GM18505 (cell line): ENCODE results near the gene IL17F.
A peak's percentile ranks its signal among the peaks of the same experiment; 100 is the strongest.
"Not testable (repeated sequence)": the region's sequence is repeated elsewhere in the genome, so short reads cannot be mapped to it uniquely, and the experiment has no call there.

Source experiments
- ATAC-seq: cut with Tn5 transposase; IDR thresholded peaks from one replicate; pipeline ENCODE4 v1.9.1; 2021; ENCODE audit not compliant: unreplicated experiment
- POLR2A ChIP-seq: IDR thresholded peaks from 4 replicates; pipeline ENCODE4 v1.6.1; 2011; ENCODE audit warnings: borderline replicate concordance; ENCODE audit not compliant: insufficient read depth, insufficient read length; ENCODE audit errors: extremely low read depth

The IL17F gene

DNA sequence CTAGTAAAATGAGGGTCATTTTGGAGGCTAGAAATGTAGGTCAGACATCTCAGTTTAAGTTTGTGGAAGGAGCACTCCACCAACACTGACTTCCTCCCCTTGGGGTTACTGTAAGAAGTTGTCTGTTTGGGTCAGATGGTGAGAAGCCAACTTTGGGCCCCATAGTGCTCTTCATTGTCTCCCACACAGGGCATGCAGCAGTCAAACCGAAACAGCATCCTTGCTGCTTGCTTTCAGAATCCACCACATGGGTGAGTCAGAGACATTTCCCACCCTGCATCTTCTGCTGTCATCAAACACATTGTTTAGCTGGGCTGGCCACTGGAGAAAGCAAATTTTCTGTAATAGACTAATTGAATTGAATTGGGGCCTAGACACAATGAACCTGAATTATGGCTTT is 16.8 kb downstream of the IL17F start:
- peak; percentile 100 for ATAC-seq
- no peak for TF ChIP-seq POLR2A

DNA sequence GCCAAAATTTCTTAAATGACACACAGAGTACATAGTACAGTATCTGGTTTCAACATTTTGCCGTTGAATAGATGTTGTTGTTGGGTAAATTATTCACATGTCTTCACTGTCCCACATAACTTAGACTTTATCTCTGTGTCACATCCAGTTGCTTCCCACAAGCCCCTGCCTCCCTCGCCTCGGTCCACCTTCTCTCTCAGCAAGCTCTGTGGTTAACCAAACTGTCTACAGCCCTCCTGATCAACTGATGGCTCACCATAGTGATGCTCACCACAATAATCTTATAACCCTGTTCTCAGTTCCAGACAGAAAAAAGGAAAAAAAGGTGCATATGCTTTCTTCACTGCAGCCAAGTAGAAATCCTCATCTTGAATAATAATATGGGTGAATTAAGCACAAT is 23.0 kb downstream of the IL17F start:
- TF ChIP-seq POLR2A, result no peak
- ATAC-seq, result peak; percentile 67

DNA sequence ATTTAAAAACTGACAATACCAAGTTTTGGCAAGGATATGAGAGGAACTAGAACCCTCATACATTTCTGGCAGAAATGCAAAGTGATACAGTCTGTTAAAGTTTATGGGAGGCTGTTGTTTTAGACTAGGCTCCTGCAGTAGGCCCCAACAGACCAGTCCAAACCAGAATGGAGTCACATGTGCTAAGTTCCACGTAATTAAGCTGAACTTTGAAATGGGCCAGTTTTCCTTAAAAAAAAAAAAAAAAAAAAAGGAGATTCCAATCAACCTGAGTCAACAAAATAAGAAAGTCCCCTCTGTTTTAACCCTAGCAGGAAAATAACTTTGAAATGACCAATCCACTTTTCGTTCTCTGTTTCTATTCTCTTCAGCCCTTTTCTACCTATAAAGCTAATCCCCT is 26.5 kb downstream of the IL17F start:
- ATAC-seq, result no peak
- TF ChIP-seq POLR2A, result no peak

DNA sequence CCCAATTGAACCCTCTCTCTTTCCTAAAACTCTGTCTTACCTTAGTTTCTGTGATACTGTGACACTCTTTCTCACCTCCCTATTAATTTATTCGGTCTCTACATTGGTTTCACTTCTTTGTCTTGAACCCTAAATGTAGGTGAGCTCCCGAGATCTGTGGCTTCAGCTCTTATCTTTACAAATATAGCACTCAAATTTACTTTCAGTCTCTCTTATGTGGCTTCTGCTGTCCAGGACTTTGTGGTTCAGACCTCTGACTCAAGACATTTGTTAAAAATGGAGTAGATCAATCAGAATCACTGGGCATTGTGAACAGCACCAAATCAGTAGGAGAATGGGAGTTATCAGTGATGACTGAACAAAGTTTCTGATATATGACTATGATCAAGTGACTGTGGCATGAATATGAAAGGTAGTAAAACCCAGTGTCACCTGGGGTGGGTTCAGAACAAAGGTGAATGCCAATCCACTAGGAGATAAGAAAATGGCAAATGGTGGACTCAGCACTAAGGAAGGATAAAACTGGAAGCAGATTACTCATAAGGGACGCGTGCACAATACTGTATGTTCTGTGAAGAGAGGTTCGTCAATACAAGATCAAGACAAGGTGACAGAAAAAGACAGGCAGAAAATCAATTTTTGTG is 27.2 kb downstream of the IL17F start:
- no peak for ATAC-seq
- TF ChIP-seq POLR2A, result no peak

DNA sequence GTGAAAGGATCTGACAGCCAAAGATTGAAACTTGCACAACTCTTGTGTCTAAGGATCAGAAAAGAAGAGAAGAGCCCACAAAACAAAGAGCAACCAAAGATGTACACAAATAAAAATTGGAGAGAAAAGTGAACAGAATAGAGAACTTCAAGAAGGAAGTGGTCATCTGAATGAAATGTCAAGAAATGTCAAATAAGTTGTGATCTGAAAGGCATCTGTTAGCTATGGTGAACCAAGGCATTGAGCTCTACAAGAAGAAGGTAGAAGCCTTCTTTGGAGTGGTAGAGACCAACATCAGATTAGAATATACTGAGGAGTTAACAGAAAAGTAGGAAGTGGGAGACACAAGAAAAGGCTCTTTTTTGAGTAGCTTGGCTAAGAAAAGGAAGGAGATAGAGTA is 28.5 kb downstream of the IL17F start:
- no peak for TF ChIP-seq POLR2A
- ATAC-seq, result no peak

DNA sequence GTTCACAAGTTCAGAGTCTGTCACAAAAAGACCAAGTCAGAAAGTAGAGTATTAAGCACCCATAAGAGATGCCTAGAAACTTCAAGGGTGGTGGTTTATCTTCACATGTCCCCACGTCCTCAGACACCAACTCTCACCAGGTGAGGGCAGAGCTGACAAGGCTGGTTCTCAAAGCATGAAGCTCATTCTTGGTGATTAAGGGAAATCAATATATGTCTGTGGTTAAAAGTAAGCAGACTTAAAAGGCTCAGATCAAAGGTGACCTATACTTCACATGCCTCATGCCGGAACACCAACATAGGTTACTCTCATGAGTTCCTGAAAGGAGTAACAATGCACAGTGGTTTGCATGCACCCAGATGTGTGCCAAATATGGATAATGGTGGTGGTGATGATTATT is 31.2 kb downstream of the IL17F start:
- no peak for ATAC-seq
- TF ChIP-seq POLR2A, result no peak

DNA sequence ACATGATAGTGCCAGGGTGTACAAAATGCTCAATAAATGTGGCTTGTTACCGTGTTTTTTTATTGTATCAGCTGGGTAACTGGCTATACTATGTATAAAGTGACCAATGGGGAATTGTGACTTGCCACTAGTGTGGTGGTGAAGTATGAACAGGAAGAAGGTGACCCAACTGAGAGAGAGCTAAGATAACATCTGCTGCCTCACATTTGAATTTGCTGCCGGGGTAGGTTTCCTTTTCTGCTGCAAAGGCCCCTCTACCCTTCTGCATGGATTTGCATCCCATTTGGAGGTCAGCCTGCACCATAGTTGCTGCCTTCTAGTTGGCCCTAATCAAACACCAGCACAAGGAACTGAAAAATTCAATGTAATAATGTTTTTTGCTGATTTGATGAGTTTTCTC is 34.1 kb downstream of the IL17F start:
- no peak for TF ChIP-seq POLR2A
- peak; percentile 70 for ATAC-seq

DNA sequence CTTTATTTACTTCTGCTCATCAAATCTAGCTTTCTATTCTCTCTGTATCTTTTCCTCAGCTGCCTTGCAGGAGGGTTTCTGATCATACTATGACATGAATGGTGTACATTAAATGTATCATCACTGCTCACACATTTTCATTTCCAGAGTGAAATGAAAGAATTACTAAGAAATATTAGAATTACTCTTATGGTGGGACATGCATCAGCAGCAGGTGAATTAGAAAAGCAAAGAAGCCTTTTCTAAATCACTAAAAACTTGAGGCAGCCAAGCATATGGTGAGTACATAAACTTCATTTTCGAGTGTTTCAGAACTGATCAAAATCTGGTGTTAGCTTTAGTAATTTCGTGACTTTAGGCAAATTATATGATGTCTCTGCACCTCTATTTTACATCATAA is 34.5 kb downstream of the IL17F start:
- peak; percentile 33 for ATAC-seq
- TF ChIP-seq POLR2A, result no peak

DNA sequence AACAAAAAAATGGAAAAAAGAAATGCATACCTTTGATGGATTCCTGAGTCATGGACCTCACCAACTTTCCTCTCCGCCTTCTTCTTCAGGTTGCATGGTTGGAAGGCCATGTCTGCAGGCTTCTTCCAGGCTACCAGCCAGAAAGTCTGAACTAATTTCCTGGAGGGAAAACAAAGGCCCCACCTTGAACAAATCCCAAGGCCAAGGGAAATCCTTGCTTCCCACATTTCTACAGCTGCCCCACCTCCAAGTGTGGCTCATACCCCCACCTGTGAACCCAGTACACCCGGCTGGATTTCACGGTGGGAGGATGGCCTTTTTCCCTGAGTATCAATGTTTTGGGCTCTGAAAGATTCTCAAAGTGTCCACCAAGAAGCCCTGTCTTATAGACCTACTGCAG is 35.7 kb downstream of the IL17F start:
- no peak for TF ChIP-seq POLR2A
- no peak for ATAC-seq

DNA sequence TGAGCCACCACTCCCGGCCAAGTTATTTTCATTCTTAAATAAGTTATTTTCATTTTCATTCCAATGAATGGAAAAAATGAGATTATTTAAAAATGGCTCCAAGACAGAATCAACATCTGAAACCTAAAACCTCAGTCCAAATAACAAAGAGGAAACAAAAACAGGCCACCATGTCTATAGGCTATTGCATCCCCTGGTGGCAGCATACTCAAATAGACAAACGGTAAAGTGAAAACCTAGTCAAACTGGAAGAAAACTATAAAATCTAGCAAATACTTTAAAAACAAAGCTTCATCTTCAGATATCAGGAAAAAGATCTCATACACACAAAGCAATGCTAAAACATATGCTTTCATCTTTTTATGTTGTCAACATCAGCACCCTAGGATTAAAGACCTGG is 37.2 kb downstream of the IL17F start:
- ATAC-seq, result no peak
- no peak for TF ChIP-seq POLR2A

DNA sequence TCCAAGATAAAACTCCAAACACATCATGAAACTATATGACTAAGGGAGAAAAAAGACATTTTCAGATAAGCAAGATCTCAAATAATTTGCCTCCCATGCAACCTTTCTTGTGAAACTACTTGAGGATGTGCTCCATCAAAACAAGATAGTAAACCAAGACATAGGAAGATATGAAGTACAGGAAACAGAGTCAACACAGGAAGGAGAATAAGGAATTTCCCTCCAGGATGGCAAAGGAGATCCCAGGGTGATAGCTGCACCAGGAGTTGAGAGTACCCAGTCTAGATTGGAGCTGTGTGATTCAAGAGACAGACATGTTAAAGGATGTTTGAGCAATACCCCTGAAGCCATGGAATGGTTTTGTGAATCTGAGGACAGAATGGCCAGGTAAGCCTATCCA is 42.8 kb downstream of the IL17F start:
- no peak for ATAC-seq
- no peak for TF ChIP-seq POLR2A

DNA sequence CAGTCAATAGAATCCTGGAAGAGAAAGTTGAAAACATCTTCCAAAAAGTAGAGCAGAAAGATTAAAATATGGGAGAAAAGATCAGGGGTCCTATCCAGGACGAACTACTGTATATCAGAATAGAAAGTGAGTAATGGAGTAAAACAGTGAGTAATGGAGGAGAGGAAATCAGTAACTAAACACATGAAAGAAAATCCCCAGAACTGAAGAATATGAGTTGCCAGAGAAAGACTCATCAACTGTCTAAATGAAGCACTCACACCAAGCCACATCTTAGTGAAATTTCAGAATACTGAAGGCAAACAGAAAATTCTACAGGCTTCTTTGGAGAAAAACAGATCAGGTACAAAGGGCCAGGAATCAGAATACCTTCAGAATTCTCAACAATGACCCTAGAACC is 43.3 kb downstream of the IL17F start:
- TF ChIP-seq POLR2A, result no peak
- ATAC-seq, result no peak

DNA sequence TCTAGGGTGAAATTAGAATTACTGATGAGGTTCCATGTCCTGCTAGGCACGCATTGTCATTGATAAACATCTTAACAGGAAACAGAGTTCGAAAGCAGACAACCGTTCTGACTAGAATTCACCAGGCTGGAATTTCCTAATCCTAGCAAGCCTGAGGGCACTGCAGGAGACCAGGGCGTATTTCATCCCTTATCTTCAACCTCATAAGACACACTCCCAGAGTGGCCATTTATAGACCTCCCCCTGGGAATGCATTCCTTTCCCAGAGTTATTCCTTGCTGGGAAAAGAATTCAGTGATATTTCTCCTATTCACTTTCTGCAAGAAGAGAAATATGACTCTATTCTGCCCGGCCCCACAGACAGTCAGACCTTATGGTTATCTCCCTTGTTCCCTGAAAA is 44.2 kb downstream of the IL17F start:
- not testable (repeated sequence) for ATAC-seq

DNA sequence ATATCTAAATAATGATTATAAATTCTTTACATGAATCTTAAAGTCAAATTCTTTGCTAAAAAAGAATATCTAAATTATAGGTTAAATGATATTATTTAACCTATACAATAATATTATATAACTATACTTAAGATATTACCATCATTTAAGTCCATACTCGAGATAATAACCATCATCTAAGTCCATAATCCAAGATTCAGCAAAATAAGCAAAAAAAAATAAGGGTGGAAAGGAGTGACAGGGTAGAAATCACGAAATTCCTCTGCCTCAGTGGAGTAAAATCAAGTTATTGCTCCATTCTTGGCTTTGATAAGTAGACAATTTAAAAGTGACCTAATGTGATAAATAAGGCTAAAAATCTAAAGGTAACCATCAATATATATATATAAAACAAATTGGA is 48.4 kb downstream of the IL17F start:
- no peak for TF ChIP-seq POLR2A
- ATAC-seq, result no peak

DNA sequence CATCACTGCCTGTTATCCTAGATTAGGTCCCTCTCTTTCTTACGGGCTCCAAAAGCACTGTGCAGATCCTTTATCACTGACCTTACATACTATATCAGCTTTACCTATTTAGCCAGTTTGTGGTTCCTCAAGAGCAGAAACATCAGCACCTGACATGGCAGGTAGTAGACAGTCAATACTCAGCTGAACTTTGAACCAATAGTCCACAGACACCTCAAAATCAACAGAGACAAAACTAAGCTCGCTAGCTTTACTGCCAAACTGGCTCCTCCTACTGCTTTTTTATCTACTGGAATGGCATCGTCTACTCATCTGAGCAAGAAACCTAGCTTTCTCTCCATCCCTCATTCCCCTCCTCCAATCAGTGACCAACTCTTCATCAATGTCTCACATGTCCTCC is 52.5 kb downstream of the IL17F start:
- TF ChIP-seq POLR2A, result no peak
- no peak for ATAC-seq
